RWPE1 (cell line): Measurements from ENCODE around the gene PSMA8.
"Not testable (repeated sequence)": the region's sequence is repeated elsewhere in the genome, so short reads cannot be mapped to it uniquely, and the experiment has no call there.

ENCODE experiments used
- CTCF ChIA-PET: fragments of 350-600 bp; sonication (Branson Sonifier 250); formaldehyde crosslinking; extraction: SDS; loops from one replicate; lab custom pipeline; 2021; lab: Yijun Ruan, JAX
- POLR2A ChIA-PET: fragments of 400-600 bp; formaldehyde crosslinking; extraction: SDS; loops from one replicate; lab custom pipeline; 2020; ENCODE audit warnings: antibody characterized with exemption; ENCODE audit not compliant: low non-redundant PET; lab: Yijun Ruan, JAX
- DNase-seq: peaks from one replicate; pipeline ENCODE4 v3.0.0; 2012; ENCODE audit warnings: low spot score
- H3K27ac ChIP-seq: fragments of 450-650 bp; 2 replicates; pipeline ENCODE4 v1.5.1; 2017
- TF ChIP-seq, protein P1 (sequence below): fragments of 450-650 bp; conservative IDR thresholded peaks from 2 replicates; pipeline ENCODE4 v1.5.1; 2017; ENCODE audit warnings: low read depth, mild to moderate bottlenecking

The PSMA8 gene

DNA sequence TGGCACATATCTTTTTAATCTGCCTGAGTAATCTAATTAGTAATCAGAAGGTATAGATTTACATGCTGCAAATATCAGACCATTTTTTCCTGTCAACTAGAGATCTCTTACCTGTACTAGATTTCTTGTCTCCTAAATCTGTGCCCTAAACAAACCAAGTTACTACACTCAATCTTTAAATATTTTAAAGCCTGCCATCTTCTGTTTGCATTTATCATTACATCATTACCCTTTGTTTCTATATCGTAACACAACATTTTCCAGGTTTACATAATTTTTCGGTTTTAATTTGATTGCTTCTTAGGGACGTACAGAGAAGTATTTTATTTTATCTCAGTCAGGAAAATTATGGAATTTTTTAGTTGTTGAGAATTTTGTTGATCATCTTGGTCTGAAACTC, 25.7 kb downstream of the PSMA8 start:
- CTCF ChIA-PET: interaction anchor here (0.9 kb wide), 1 partner anchor 238 kb away, joined by 3 read pairs; no protein-coding TSS in a partner anchor
- peak; percentile 7 for DNase-seq

DNA sequence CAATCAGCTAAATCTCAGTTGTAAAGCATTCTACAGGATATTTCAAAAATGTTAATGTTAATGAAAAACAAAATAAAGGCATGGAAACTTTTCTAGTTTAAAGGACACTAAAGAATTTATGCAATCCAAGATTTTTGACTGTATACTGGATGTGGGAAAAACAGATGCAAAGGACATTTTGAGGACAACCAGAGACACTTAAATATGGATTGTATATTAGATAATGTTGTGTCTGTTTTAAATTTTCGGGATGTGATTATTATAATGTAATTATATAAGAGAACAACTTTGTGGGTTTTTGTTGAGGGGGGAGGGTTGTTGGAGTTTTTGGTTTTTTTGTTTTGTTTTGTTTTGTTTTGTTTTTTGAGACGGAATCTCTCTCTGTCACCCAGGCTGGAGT, 30.9 kb downstream of the PSMA8 start:
- no peak for DNase-seq
- H3K27ac ChIP-seq: no peak overlapping the region
- CTCF ChIA-PET: no interaction called here
- POLR2A ChIA-PET: no interaction called here
- TF ChIP-seq, protein P1, sequence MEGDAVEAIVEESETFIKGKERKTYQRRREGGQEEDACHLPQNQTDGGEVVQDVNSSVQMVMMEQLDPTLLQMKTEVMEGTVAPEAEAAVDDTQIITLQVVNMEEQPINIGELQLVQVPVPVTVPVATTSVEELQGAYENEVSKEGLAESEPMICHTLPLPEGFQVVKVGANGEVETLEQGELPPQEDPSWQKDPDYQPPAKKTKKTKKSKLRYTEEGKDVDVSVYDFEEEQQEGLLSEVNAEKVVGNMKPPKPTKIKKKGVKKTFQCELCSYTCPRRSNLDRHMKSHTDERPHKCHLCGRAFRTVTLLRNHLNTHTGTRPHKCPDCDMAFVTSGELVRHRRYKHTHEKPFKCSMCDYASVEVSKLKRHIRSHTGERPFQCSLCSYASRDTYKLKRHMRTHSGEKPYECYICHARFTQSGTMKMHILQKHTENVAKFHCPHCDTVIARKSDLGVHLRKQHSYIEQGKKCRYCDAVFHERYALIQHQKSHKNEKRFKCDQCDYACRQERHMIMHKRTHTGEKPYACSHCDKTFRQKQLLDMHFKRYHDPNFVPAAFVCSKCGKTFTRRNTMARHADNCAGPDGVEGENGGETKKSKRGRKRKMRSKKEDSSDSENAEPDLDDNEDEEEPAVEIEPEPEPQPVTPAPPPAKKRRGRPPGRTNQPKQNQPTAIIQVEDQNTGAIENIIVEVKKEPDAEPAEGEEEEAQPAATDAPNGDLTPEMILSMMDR: no peak

More for the DNA sequence above, 25.7 kb downstream of the PSMA8 start:
- POLR2A ChIA-PET: no interaction called here
- H3K27ac ChIP-seq: no peak overlapping the region
- TF ChIP-seq, protein P1: peak; percentile 33; the same call in 1 of the 2 replicates

DNA sequence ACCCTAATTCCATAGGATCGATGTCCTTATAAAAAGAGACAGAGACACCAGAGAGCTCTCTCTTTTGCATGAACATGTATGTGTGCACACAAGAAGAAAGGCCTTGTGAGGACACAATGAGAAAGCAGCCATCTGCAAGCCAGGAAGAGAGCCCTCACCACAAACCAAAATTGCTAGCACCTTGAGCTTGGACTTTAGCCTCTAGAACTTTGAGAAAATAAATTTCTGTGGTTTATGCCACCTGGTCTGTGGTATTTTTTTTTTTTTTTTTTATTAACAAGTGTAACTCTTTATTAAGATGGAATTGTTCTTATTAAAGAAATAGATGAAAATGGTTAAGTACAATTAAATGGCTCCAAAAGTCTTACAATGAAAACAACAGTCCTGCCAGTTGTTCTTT, 33.9 kb downstream of the PSMA8 start:
- H3K27ac ChIP-seq, DNase-seq: not testable (repeated sequence)

DNA sequence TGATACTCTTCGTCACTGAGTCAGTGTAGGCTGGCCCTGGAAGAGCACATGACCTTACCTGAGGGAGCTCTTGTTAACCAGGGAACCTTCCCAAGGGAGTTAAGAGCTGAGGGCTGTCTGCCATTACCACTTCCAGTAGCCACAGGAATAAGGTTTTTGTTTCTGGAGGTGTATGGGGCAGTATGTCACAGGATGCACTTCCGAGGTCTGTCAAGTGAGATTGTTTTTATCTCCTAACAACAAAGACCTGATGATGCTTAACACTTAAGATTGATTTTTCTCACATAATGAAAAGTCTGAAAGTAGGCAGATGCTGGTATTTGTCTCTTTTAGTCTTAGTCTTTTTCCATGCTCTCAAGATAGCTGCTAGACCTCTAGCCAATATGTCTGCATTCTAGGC, 41.8 kb downstream of the PSMA8 start:
- CTCF ChIA-PET: no interaction called here
- no peak for DNase-seq
- no peak overlapping the region for H3K27ac ChIP-seq
- POLR2A ChIA-PET: no interaction called here
- TF ChIP-seq, protein P1: no peak

More for the DNA sequence above, 33.9 kb downstream of the PSMA8 start:
- POLR2A ChIA-PET, CTCF ChIA-PET: not testable (repeated sequence)

DNA sequence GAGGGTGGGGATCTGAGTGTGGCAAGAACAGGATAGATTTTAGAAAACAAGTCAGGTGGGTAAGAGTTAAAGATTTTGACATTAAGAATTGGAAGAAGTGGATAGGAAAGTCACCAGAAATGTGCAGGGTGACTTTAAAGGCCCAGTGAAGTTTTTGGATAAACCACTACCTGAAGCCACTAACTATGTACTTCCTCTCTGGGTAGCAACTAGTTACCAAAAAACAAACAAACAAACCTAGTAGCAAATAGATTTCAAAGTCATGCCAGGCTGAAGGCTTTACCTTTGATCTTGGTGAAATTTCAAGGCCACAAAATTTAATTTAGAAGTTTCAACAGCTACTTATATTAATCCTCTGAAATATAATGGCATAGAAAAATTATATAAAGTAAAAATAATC, 42.5 kb downstream of the PSMA8 start:
- DNase-seq: no peak
- H3K27ac ChIP-seq: no peak overlapping the region
- CTCF ChIA-PET: no interaction called here
- POLR2A ChIA-PET: no interaction called here
- TF ChIP-seq, protein P1: no peak

DNA sequence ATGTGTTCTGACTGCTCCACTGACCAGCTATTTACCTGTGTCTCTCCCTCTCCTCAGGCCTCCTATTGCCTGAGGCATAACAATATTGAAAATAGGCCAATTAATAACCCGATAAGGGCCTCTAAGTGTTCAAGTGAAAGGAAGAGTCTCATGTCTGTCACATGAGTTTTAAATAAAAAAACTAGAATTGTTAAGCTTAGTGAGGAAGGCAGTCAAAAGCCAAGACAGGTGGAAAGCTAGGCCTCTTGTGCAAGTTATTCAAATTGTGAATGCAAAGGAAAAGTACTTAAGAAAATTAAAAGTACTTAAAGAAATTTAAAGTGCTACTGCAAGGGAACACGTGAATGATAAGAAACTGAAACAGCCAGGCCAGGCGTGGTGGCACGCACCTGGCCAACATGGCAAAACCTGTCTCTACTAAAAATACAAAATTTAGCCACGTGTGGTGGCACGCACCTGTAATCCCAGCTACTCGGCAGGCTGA, 47.7 kb downstream of the PSMA8 start:
- ChIA-PET CTCF (no interaction called here), POLR2A (no interaction called here)
- no peak overlapping the region for H3K27ac ChIP-seq
- TF ChIP-seq, protein P1: no peak
- DNase-seq: no peak

DNA sequence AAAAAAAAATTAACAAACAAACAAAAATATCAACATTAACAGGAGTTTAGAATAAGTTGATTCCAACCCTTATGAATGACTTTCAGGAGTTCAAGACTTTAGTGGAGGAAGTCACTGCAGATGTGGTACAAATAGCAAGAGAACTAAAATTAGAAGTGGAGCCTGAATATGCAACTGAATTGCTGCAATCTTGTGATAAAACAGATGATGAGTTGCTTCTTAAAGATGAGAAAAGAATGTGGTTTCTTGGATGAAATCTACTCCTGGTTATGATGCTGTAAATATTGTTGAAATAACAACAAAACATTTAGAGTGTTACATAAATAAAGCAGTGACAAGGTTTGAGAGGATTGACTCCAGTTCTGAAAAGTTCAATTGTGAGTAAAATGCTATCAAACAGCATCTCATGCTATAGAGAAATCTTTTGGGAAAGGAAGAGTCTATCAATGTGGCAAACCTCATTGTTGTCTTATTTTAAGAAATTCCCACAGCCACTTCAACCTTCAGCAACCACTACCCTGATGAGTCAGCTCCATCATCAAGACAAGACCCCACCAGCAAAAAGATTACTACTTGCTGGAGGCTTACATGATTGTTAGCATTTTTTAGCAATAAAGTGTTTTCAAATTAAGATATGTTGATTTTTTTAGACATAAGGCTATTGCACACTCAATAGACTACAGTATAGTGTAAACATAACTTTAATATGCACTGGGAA, 49.9 kb downstream of the PSMA8 start:
- no peak for DNase-seq
- CTCF ChIA-PET: interaction anchor here (0.6 kb wide), 1 partner anchor 1622 kb away, joined by 3 read pairs; no protein-coding TSS in a partner anchor
- H3K27ac ChIP-seq: no peak overlapping the region
- POLR2A ChIA-PET: no interaction called here
- TF ChIP-seq, protein P1: no peak
